Mucosa of stomach (tissue), 1 donor: ENCODE measurements around the gene ATP6V1C2.

Experiments
- H3K27me3 ChIP-seq: one replicate; pipeline ENCODE4 v1.7.0; 2013; ENCODE audit warnings: mild to moderate bottlenecking, low read length; ENCODE audit not compliant: control insufficient read depth, insufficient read depth
- H3K36me3 ChIP-seq: one replicate; pipeline ENCODE4 v1.7.0; 2013; ENCODE audit warnings: low read length; ENCODE audit not compliant: control insufficient read depth, insufficient read depth
- H3K4me1 ChIP-seq: one replicate; pipeline ENCODE4 v1.7.0; 2013; ENCODE audit warnings: mild to moderate bottlenecking, low read length; ENCODE audit not compliant: control insufficient read depth, insufficient read depth
- H3K4me3 ChIP-seq: one replicate; pipeline ENCODE4 v1.7.0; 2013; ENCODE audit warnings: low read length
- H3K9ac ChIP-seq: one replicate; pipeline ENCODE4 v1.7.0; 2013; ENCODE audit warnings: mild to moderate bottlenecking, low read length, moderate library complexity
- H3K9me3 ChIP-seq: one replicate; pipeline ENCODE4 v1.7.0; 2013; ENCODE audit warnings: mild to moderate bottlenecking, low read length, moderate library complexity; ENCODE audit not compliant: control insufficient read depth
- donor health status: Pancreatic carcinoma.

The ATP6V1C2 gene

GRCh38 chr2:10740226-10740625 is 18.8 kb downstream of the ATP6V1C2 start:
- H3K4me3 ChIP-seq = no peak overlapping the region
- no peaks in the 10 kb centered on the region for H3K4me1 ChIP-seq
- no peak overlapping the region for H3K9ac ChIP-seq
- no peaks in the 10 kb centered on the region for H3K36me3 ChIP-seq
- H3K9me3 ChIP-seq = no peaks in the 10 kb centered on the region
- no peaks in the 10 kb centered on the region for H3K27me3 ChIP-seq

GRCh38 chr2:10741139-10741538 is 19.7 kb downstream of the ATP6V1C2 start:
- Histone ChIP-seq H3K4me3 (no peak overlapping the region), H3K36me3 (no peaks in the 10 kb centered on the region), H3K4me1 (no peaks in the 10 kb centered on the region), H3K9ac (no peak overlapping the region), H3K9me3 (no peaks in the 10 kb centered on the region), H3K27me3 (no peaks in the 10 kb centered on the region)

- Histone ChIP-seq H3K4me1 (no peaks in the 10 kb centered on the region), H3K36me3 (no peaks in the 10 kb centered on the region), H3K4me3 (no peak overlapping the region), H3K9ac (no peak overlapping the region), H3K27me3 (no peaks in the 10 kb centered on the region), H3K9me3 (no peaks in the 10 kb centered on the region)
Measured at GRCh38 chr2:10742666-10743065, 21.2 kb downstream of the ATP6V1C2 start.

- Histone ChIP-seq H3K9ac (no peak overlapping the region), H3K4me1 (no peaks in the 10 kb centered on the region), H3K27me3 (no peaks in the 10 kb centered on the region), H3K36me3 (no peaks in the 10 kb centered on the region), H3K9me3 (no peaks in the 10 kb centered on the region), H3K4me3 (no peak overlapping the region)
Measured at GRCh38 chr2:10750610-10751009, 29.2 kb downstream of the ATP6V1C2 start.

- Histone ChIP-seq H3K9me3 (no peaks in the 10 kb centered on the region), H3K4me3 (no peak overlapping the region), H3K36me3 (no peaks in the 10 kb centered on the region), H3K27me3 (no peaks in the 10 kb centered on the region), H3K4me1 (no peaks in the 10 kb centered on the region), H3K9ac (no peak overlapping the region)
Measured at GRCh38 chr2:10752236-10752635, 30.8 kb downstream of the ATP6V1C2 start.

GRCh38 chr2:10753156-10753555 is 31.7 kb downstream of the ATP6V1C2 start:
- Histone ChIP-seq H3K9me3 (no peaks in the 10 kb centered on the region), H3K36me3 (no peaks in the 10 kb centered on the region), H3K4me1 (no peaks in the 10 kb centered on the region), H3K9ac (no peak overlapping the region), H3K4me3 (no peak overlapping the region), H3K27me3 (no peaks in the 10 kb centered on the region)

- H3K9me3 ChIP-seq = no peaks in the 10 kb centered on the region
Measured at GRCh38 chr2:10753876-10754275, 32.4 kb downstream of the ATP6V1C2 start.

GRCh38 chr2:10755621-10756020 is 34.2 kb downstream of the ATP6V1C2 start:
- Histone ChIP-seq H3K36me3 (no peaks in the 10 kb centered on the region), H3K9ac (no peak overlapping the region), H3K27me3 (no peaks in the 10 kb centered on the region), H3K9me3 (no peaks in the 10 kb centered on the region), H3K4me3 (no peak overlapping the region), H3K4me1 (no peaks in the 10 kb centered on the region)

More at GRCh38 chr2:10753876-10754275, 32.4 kb downstream of the ATP6V1C2 start:
- Histone ChIP-seq H3K9ac (no peak overlapping the region), H3K4me3 (no peak overlapping the region), H3K36me3 (no peaks in the 10 kb centered on the region), H3K4me1 (no peaks in the 10 kb centered on the region), H3K27me3 (no peaks in the 10 kb centered on the region)

- Histone ChIP-seq H3K27me3 (no peaks in the 10 kb centered on the region), H3K9me3 (no peaks in the 10 kb centered on the region), H3K4me1 (no peaks in the 10 kb centered on the region), H3K9ac (no peak overlapping the region), H3K36me3 (no peaks in the 10 kb centered on the region), H3K4me3 (no peak overlapping the region)
Measured at GRCh38 chr2:10757814-10758286, 36.4 kb downstream of the ATP6V1C2 start.

GRCh38 chr2:10759151-10759714 is 37.8 kb downstream of the ATP6V1C2 start:
- Histone ChIP-seq H3K36me3 (no peaks in the 10 kb centered on the region), H3K4me3 (no peak overlapping the region), H3K9me3 (no peaks in the 10 kb centered on the region), H3K9ac (no peak overlapping the region), H3K27me3 (peaks cover 4% of the 10 kb centered on the region), H3K4me1 (no peaks in the 10 kb centered on the region)

- no peaks in the 10 kb centered on the region for H3K9me3 ChIP-seq
- no peak overlapping the region for H3K4me3 ChIP-seq
- no peaks in the 10 kb centered on the region for H3K36me3 ChIP-seq
- no peaks in the 10 kb centered on the region for H3K4me1 ChIP-seq
- peaks cover 4% of the 10 kb centered on the region for H3K27me3 ChIP-seq
- H3K9ac ChIP-seq = no peak overlapping the region
Measured at GRCh38 chr2:10760794-10761504, 39.5 kb downstream of the ATP6V1C2 start.

GRCh38 chr2:10761591-10761990 is 40.2 kb downstream of the ATP6V1C2 start:
- Histone ChIP-seq H3K9me3 (no peaks in the 10 kb centered on the region), H3K4me1 (no peaks in the 10 kb centered on the region), H3K27me3 (peaks cover 4% of the 10 kb centered on the region), H3K4me3 (no peak overlapping the region), H3K9ac (no peak overlapping the region), H3K36me3 (no peaks in the 10 kb centered on the region)
